ENCODE data around the gene SNAP29.
"Not testable (repeated sequence)": the region's sequence is repeated elsewhere in the genome, so short reads cannot be mapped to it uniquely, and the experiment has no call there.

Gene SNAP29

DNA sequence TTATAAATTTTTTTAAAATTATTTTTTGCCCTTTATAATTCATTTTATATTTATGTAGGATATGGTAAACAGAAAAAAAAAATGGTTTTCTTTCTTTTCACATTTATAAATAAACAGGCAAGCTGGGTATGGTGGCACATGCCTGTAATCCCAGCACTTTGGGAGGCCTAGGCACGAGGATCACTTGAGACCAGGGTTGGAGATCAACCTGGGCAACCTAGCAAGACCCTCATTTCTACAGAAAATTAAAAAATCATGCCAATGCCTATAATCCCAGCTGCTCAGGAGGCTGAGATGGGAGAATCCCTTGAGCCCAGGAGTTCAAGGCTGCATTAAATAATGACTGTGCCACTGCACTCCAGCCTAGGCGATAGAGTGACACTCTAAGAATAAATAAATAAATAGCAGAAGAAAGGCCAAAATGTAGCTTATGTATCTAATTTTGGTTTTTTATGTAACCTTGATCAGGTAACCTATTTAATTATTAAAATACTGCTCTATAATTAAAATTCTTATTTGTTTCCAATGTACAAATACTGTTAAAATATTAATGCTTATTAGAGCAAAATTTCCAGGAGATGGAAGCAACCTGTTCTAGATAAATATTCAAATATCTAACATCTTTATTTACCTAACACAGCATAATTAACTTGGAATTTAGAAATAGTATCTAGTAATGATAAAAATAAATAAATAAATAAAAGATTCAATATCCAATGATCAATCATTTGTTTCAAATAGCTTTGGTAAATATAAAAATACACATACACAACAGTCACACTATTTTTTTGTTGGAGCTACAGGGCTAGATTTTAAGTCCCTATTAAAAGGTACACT, 21.6 kb upstream of the SNAP29 start:
- TF ChIP-seq CTCF (IDR thresholded peaks at IDR 0.05), result no peak
- no peak overlapping the region for H3K4me3 ChIP-seq
- no peak for DNase-seq (ENCODE audit: low spot score)
- H3K27ac ChIP-seq, result no peak overlapping the region

- not testable (repeated sequence) for DNase-seq (ENCODE audit: low spot score); H3K4me3 ChIP-seq; H3K27ac ChIP-seq
Observed at GRCh38 chr22:20839354-20839753, 19.5 kb upstream of the SNAP29 start.

DNA sequence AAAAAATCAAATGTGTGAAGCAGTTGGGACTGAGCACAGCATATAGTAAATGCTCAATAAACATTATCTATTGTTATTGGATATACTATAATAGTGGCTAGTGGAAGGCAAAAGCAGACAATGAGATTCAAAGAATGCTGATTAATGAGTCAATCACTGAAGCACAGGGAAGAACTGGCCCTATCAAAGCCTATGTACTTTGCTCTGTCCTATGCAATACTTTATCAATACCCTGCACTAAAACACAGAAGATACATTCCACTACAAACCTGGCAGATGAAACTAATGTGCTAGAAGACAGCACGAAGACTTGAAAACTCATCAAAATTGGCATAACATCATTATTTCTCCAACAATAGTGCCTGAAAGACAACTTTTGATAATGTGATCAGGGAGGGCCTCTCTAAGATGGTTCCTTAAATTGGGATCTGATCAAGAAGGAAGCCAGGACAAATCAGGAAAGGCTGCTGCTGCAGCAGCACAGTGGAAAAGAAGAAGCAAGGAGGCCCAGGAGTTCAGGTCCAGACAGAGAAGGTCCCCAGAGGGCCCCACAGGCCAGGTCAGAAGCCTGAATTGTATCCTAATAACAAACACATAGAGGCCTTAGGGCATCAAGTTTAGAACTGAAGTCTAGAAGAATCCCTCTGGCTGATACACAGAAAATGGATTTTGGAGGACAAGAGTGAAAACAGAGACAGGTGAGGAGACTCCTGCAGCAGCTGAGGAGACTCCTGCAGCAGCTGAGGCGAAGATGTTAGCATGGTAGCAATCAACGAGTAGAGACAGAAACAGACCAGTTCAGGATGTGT, 18.8 kb upstream of the SNAP29 start:
- DNase-seq (ENCODE audit: low spot score), result no peak
- no peak overlapping the region for H3K4me3 ChIP-seq
- no peak overlapping the region for H3K27ac ChIP-seq
- TF ChIP-seq CTCF (IDR thresholded peaks at IDR 0.05), result no peak

DNA sequence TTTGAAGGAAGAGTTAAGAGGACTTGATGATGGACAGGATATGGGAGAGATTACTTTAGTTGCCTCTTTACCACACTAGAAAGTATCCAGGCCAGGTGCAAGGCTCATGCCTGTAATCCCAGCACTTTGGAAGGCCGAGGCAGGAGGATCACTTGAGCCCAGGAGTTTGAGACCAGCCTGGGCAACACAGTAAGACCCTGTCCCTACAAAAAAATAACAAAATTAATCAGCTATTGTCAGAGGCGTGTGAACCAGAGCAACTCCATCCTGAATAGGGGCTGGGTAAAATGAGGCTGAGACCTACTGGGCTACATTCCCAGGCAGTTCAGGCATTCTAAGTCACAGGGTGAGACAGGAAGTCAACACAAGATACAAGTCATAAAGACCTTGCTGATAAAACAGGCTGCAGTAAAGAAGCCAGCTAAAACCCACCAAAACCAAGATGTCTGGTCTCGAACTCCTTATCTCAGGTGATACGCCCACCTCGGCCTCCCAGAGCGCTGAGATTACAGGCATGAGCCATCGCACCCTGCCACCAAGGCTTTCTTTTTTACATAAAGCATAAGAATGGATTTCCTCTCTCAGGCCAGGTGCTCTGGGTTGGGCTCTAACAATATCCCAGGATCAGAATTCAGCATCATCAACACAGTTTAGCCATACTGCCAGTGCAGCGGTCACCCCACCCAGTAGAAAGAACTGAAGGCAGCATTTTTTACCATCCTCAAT, 18.0 kb upstream of the SNAP29 start:
- no peak for TF ChIP-seq CTCF (IDR thresholded peaks at IDR 0.05)
- Histone ChIP-seq H3K4me3 (no peak overlapping the region), H3K27ac (no peak overlapping the region)
- DNase-seq (ENCODE audit: low spot score), result no peak

- no peak overlapping the region for H3K27ac ChIP-seq
- no peak overlapping the region for H3K4me3 ChIP-seq
- no peak for DNase-seq (ENCODE audit: low spot score)
- TF ChIP-seq CTCF (IDR thresholded peaks at IDR 0.05), result no peak
Observed at GRCh38 chr22:20843501-20843900, 15.3 kb upstream of the SNAP29 start.

- TF ChIP-seq CTCF (IDR thresholded peaks at IDR 0.05), result no peak
- no peak overlapping the region for H3K27ac ChIP-seq
- H3K4me3 ChIP-seq, result no peak overlapping the region
- no peak for DNase-seq (ENCODE audit: low spot score)
Observed at GRCh38 chr22:20844055-20845037, 14.5 kb upstream of the SNAP29 start.
